Breast epithelium (tissue), 4 donors: ENCODE results near the gene PER2. TPM values are rescaled to one million over a fixed set of nuclear protein-coding genes. Genes with fewer than 3 reads are reported as not detected.

ENCODE experiments used
- DNase-seq, 2 donors: peaks; one replicate each; pipeline ENCODE4 v3.0.0-alpha.2; 2019; ENCODE audit warnings: low spot score in 2 of 2
- H3K27ac ChIP-seq, 2 donors: fragments of 200-600 bp; sonication (generic) in 1 of 2; one replicate each; pipeline ENCODE4 v1.5.1; 2016 to 2019; ENCODE audit warnings: mild to moderate bottlenecking in 1 of 2
- H3K27me3 ChIP-seq, 2 donors: fragments of 200-600 bp; sonication (generic) in 1 of 2; one replicate each; pipeline versions ENCODE4 v1.5.1 to v1.6.0; 2017 to 2019; ENCODE audit warnings: control low read depth in 1 of 2, mild to moderate bottlenecking in 1 of 2
- H3K36me3 ChIP-seq: fragments of 200-600 bp; one replicate; pipeline ENCODE4 v1.5.1; 2019
- H3K4me1 ChIP-seq, 2 donors: fragments of 200-600 bp; sonication (generic); one replicate each; pipeline ENCODE4 v1.5.1; 2016 to 2019; ENCODE audit warnings: control low read depth in 1 of 2
- H3K4me3 ChIP-seq, 3 donors: fragments of 200-600 bp; sonication (generic); 1 replicate in 2 of 3; 2 replicates in 1 of 3; pipeline ENCODE4 v1.5.1; 2016 to 2019; ENCODE audit warnings: mild to moderate bottlenecking in 3 of 3, moderate library complexity in 2 of 3
- H3K9me3 ChIP-seq, 2 donors: fragments of 200-600 bp; sonication (generic) in 1 of 2; one replicate each; pipeline ENCODE4 v1.5.1; 2016 to 2019; ENCODE audit warnings: control low read depth in 1 of 2
- CTCF ChIP-seq, 3 donors: fragments of 450-650 bp; IDR thresholded peaks; one replicate each; pipeline ENCODE4 v1.5.1; 2016 to 2017; ENCODE audit warnings: antibody characterized with exemption in 3 of 3, mild to moderate bottlenecking in 3 of 3, moderate library complexity in 3 of 3
- POLR2A ChIP-seq: fragments of 450-650 bp; IDR thresholded peaks from one replicate; pipeline ENCODE4 v1.6.1; 2016; ENCODE audit warnings: antibody characterized with exemption, mild to moderate bottlenecking, moderate library complexity
- POLR2AphosphoS5 ChIP-seq, 3 donors: sonication (generic); formaldehyde crosslinking; IDR thresholded peaks; one replicate each; pipeline ENCODE4 v1.6.1; 2017; ENCODE audit warnings: antibody characterized with exemption in 3 of 3
- intact Hi-C: fragments of 100-400 bp; cut with DNase I; formaldehyde crosslinking; loops from one replicate; pipeline ENCODE4 v1.15.1; 2023; ENCODE audit warnings: low total_unique reads
- total RNA-seq, 3 donors: library from RNA; depleted of rRNA; stranded (reverse); fragments of >200 nt; gene quantifications; one replicate each; pipeline ENCODE4 v1.1.0, GENCODE V29; 2016

The PER2 gene
- total RNA-seq, 3 donors from 2014 or later, result 14.1 to 29.7 (median 16.1) TPM

GRCh38 chr2:238238766-238239542 is 49.5 kb downstream of the PER2 start:
- no peaks in the 10 kb centered on the region for H3K36me3 ChIP-seq
- TF ChIP-seq POLR2AphosphoS5 (IDR thresholded peaks at IDR 0.05), result no peak
- no peak for TF ChIP-seq POLR2A
- no peak for TF ChIP-seq CTCF (IDR thresholded peaks at IDR 0.05)
- peaks cover 6 to 8% of the 10 kb centered on the region in 2 donors for H3K27me3 ChIP-seq
- H3K4me1 ChIP-seq, result peaks cover 6 to 9% of the 10 kb centered on the region in 2 donors
- intact Hi-C loops, result no loop called here
- peak overlapping the region; percentile 50 to 92 (median 68) for H3K4me3 ChIP-seq
- no peaks in the 10 kb centered on the region for H3K9me3 ChIP-seq
- H3K27ac ChIP-seq, result peak overlapping the region in 1 of 2 donors; percentile 9
- peak in 1 of 2 donors; percentile 50 for DNase-seq

- Histone ChIP-seq H3K4me1 (peaks cover 6 to 9% of the 10 kb centered on the region in 2 donors), H3K27ac (no peak overlapping the region), H3K27me3 (peaks cover 6 to 8% of the 10 kb centered on the region in 2 donors), H3K4me3 (no peak overlapping the region), H3K36me3 (no peaks in the 10 kb centered on the region), H3K9me3 (no peaks in the 10 kb centered on the region)
- no peak for TF ChIP-seq POLR2AphosphoS5 (IDR thresholded peaks at IDR 0.05)
- no peak for TF ChIP-seq POLR2A
- TF ChIP-seq CTCF (IDR thresholded peaks at IDR 0.05), result no peak
- intact Hi-C loops, result no loop called here
- DNase-seq, result peak in 1 of 2 donors; percentile 33
Observed at GRCh38 chr2:238238311-238238765, 50.1 kb downstream of the PER2 start.

- H3K27ac ChIP-seq, result no peak overlapping the region
- peaks cover 6 to 8% of the 10 kb centered on the region in 2 donors for H3K27me3 ChIP-seq
- H3K4me3 ChIP-seq, result no peak overlapping the region
- no peaks in the 10 kb centered on the region for H3K36me3 ChIP-seq
- intact Hi-C loops, result no loop called here
- peaks cover 6 to 9% of the 10 kb centered on the region in 2 donors for H3K4me1 ChIP-seq
- H3K9me3 ChIP-seq, result no peaks in the 10 kb centered on the region
- no peak for DNase-seq
- no peak for TF ChIP-seq POLR2AphosphoS5 (IDR thresholded peaks at IDR 0.05)
- no peak for TF ChIP-seq POLR2A
- no peak for TF ChIP-seq CTCF (IDR thresholded peaks at IDR 0.05)
Observed at GRCh38 chr2:238237431-238238135, 50.8 kb downstream of the PER2 start.

GRCh38 chr2:238236571-238236970 is 51.8 kb downstream of the PER2 start:
- intact Hi-C loops, result no loop called here

More at GRCh38 chr2:238236571-238236970, 51.8 kb downstream of the PER2 start:
- no peak overlapping the region for H3K27ac ChIP-seq
- DNase-seq, result no peak
- peaks cover 6 to 8% of the 10 kb centered on the region in 2 donors for H3K27me3 ChIP-seq
- peaks cover 6 to 9% of the 10 kb centered on the region in 2 donors for H3K4me1 ChIP-seq
- no peak overlapping the region for H3K4me3 ChIP-seq
- TF ChIP-seq POLR2AphosphoS5 (IDR thresholded peaks at IDR 0.05) (no peak), CTCF (IDR thresholded peaks at IDR 0.05) (no peak), POLR2A (no peak)
- no peaks in the 10 kb centered on the region for H3K36me3 ChIP-seq
- H3K9me3 ChIP-seq, result no peaks in the 10 kb centered on the region
